Panc1 (cell line): ENCODE data around the gene SLC51A. TPM values are rescaled to one million over a fixed set of nuclear protein-coding genes. Genes with fewer than 3 reads are reported as not detected.

ENCODE experiments used
- ATAC-seq: fragments of 200-7000 bp; cut with Tn5 transposase; 2 replicates; pipeline ENCODE4 v1.9.1; 2020; ENCODE audit warnings: mild to moderate bottlenecking, moderate library complexity
- BruUV-seq: library from RNA; stranded (reverse); fragments of 400-500 nt; replicated peaks from 2 replicates; lab custom pipeline; 2021; lab: Mats Ljungman, UMichigan
- CTCF ChIA-PET: fragments of 300-600 bp; sonication (Branson Sonifier 250); formaldehyde crosslinking; loops from one replicate; lab custom pipeline; 2022; ENCODE audit warnings: antibody characterized with exemption; lab: Charles Lee
- POLR2A ChIA-PET: fragments of 300-600 bp; sonication (Branson Sonifier 250); formaldehyde crosslinking; loops from one replicate; lab custom pipeline; 2022; ENCODE audit warnings: antibody characterized with exemption; lab: Charles Lee
- DNase-seq: peaks from one replicate; pipeline ENCODE4 v3.0.0-alpha.2; 2010; ENCODE audit warnings: low read depth, low spot score
- H3K27ac ChIP-seq: 2 replicates; pipeline ENCODE4 v1.5.1; 2011; ENCODE audit warnings: mild to moderate bottlenecking, low read length, inconsistent platforms
- H3K27me3 ChIP-seq: fragments of 200-500 bp; sonication (Bioruptor generic); 2 replicates; pipeline ENCODE4 v1.6.0; 2014; ENCODE audit warnings: low read length, inconsistent platforms; ENCODE audit not compliant: control insufficient read depth, insufficient read depth
- H3K36me3 ChIP-seq: fragments of 200-500 bp; sonication (Bioruptor generic); 2 replicates; pipeline ENCODE4 v1.5.1; 2014; ENCODE audit warnings: inconsistent platforms, mild to moderate bottlenecking, low read length, moderate library complexity; ENCODE audit not compliant: control insufficient read depth, insufficient read depth
- H3K4me1 ChIP-seq: 2 replicates; pipeline ENCODE4 v1.5.1; 2011; ENCODE audit warnings: inconsistent platforms, mild to moderate bottlenecking, low read length, moderate library complexity; ENCODE audit not compliant: control insufficient read depth, insufficient read depth
- H3K4me3 ChIP-seq, 2 experiments: 2 replicates each; pipeline ENCODE4 v1.5.1; 2011 to 2012; ENCODE audit warnings: low read depth in 2 of 2, low read length in 2 of 2, mild to moderate bottlenecking in 2 of 2, inconsistent platforms in 1 of 2, moderate library complexity in 1 of 2
- H3K9me3 ChIP-seq: fragments of 200-500 bp; sonication (Bioruptor generic); 2 replicates; pipeline ENCODE4 v1.5.1; 2014; ENCODE audit warnings: low read depth, mild to moderate bottlenecking, inconsistent platforms, low read length, moderate library complexity; ENCODE audit not compliant: control insufficient read depth, insufficient read depth
- CTCF ChIP-seq: fragments of 450-650 bp; IDR thresholded peaks from 2 replicates; pipeline ENCODE4 v1.5.1; 2017; ENCODE audit warnings: mild to moderate bottlenecking
- POLR2AphosphoS5 ChIP-seq: IDR thresholded peaks from 2 replicates; pipeline ENCODE4 v1.6.1; 2012; ENCODE audit warnings: mild to moderate bottlenecking, low read depth, low read length, moderate library complexity
- REST ChIP-seq, 2 experiments: IDR thresholded peaks; 2 replicates each; pipeline ENCODE4 v1.6.1; 2011 to 2012; ENCODE audit warnings: low read depth in 2 of 2, control low read depth in 1 of 2, low read length in 1 of 2, mild to moderate bottlenecking in 1 of 2, moderate library complexity in 1 of 2; ENCODE audit not compliant: insufficient read depth in 1 of 2
- SIN3A ChIP-seq: IDR thresholded peaks from 2 replicates; pipeline ENCODE4 v1.6.1; 2012; ENCODE audit warnings: low read depth, mild to moderate bottlenecking, low read length, moderate library complexity, borderline replicate concordance; ENCODE audit not compliant: insufficient read depth
- TCF7L2 ChIP-seq: IDR thresholded peaks from 2 replicates; pipeline ENCODE4 v1.6.1; 2011; ENCODE audit warnings: mild to moderate bottlenecking, low read depth, low read length, inconsistent platforms
- in situ Hi-C: cut with HindIII; loops from 2 replicates; pipeline ENCODE4 v1.10.0; 2016; ENCODE audit warnings: low sequenced_read_pairs, low pct_unique_long_range_greater_than_20kb
- intact Hi-C: fragments of 100-400 bp; cut with micrococcal nuclease; formaldehyde crosslinking; loops from one replicate; pipeline ENCODE4 v1.10.0; 2022; ENCODE audit not compliant: unreplicated experiment
- total RNA-seq: library from RNA; stranded (reverse); gene quantifications from one replicate; pipeline ENCODE4 v1.2.1, GENCODE V29; 2021; ENCODE audit not compliant: unreplicated experiment

The SLC51A gene
- total RNA-seq, 1 experiment from 2014 or later = not detected

DNA sequence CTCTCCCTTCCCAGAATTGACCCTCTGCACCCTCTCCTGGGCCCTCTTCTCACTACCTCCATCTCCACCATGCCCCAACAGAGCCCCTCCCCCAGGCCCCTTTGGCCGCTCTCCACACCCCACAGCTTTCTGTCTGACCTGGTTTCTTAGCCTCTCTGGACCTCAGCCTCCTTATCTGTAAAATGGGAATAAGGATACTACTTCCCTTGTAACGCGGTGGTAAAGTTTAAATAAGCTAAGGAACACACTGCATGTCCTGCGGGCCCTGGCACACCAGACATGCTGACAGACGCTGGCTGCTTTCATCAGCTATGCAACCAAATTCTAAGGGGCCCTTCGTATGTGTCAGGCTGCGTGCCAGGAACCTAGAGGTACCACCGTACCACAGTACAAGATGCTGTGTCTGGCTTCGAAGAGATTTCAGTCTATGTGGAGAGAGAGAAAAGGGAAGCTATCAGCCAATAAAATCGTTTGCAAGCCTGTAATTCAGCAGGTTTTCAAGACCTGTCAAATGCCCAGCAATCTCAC is 777 bp upstream of the SLC51A start:
- no peak for ATAC-seq
- CTCF ChIA-PET = no interaction called here

DNA sequence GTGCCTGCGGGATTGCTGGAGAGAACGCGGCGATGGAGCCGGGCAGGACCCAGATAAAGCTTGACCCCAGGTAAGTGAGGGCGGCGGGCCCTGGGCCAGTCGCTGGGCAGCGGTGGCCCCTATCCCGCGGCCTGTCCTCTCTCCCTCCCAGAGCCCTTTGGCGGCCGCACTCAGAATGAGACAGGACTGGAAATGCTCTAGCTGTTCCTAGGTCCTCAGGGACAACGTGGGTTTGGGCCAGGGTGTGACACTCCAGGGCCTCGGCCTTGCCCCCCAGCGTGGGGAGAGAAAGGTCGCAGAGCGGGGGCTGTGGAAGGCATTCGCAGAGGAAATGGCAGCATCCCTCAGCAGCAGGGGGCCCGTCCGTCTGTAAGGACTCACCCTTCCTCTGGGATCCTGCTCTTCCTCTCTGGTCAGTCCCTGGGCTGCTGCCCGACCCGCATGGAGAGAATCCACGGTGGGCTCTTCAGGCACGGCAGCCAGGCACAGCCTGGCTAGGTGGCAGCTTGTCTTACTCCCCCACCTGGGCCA is 412 bp downstream of the SLC51A start:
- BruUV-seq = no TSS peak
- Histone ChIP-seq H3K9me3 (no peaks in the 10 kb centered on the region), H3K4me1 (peaks cover 4% of the 10 kb centered on the region), H3K27me3 (no peaks in the 10 kb centered on the region), H3K4me3 (no peak overlapping the region), H3K27ac (no peak overlapping the region), H3K36me3 (no peaks in the 10 kb centered on the region)
- ATAC-seq (no peak), DNase-seq (no peak)
- in situ Hi-C loops (no loop called here), intact Hi-C loops (no loop called here)
- ChIA-PET CTCF (no interaction called here), POLR2A (no interaction called here)
- TF ChIP-seq TCF7L2 (no peak), SIN3A (no peak), POLR2AphosphoS5 (no peak), REST (IDR thresholded peaks at IDR 0.05; ENCODE audit: insufficient read depth in 1 of 2, low read depth in 2 of 2, low read length in 1 of 2) (no peak), CTCF (no peak)

More for the DNA sequence above, 777 bp upstream of the SLC51A start:
- in situ Hi-C loops (no loop called here), intact Hi-C loops (no loop called here)
- Histone ChIP-seq H3K4me1 (peaks cover 4% of the 10 kb centered on the region), H3K27ac (no peak overlapping the region), H3K9me3 (no peaks in the 10 kb centered on the region), H3K36me3 (no peaks in the 10 kb centered on the region), H3K4me3 (no peak overlapping the region), H3K27me3 (no peaks in the 10 kb centered on the region)
- POLR2A ChIA-PET = no interaction called here
- no TSS peak for BruUV-seq
- DNase-seq = no peak
- TF ChIP-seq POLR2AphosphoS5 = no peak
- TF ChIP-seq SIN3A = no peak
- TF ChIP-seq TCF7L2 = no peak
- TF ChIP-seq CTCF = no peak
- no peak for TF ChIP-seq REST (IDR thresholded peaks at IDR 0.05; ENCODE audit: insufficient read depth in 1 of 2, low read depth in 2 of 2, low read length in 1 of 2)
